OCI-LY7 (cell line): ENCODE measurements around the gene GLDN. TPM values are rescaled to one million over a fixed set of nuclear protein-coding genes. Genes with fewer than 3 reads are reported as not detected.

Source experiments
- BruUV-seq: library from RNA; stranded (reverse); fragments of 400-500 nt; replicated peaks from 2 replicates; lab custom pipeline; 2021; lab: Mats Ljungman, UMichigan
- CTCF ChIA-PET: fragments of 300-600 bp; sonication (Branson Sonifier 250); formaldehyde crosslinking; loops from one replicate; lab custom pipeline; 2022; ENCODE audit warnings: antibody characterized with exemption; ENCODE audit not compliant: unreplicated experiment; lab: Charles Lee
- POLR2A ChIA-PET: fragments of 300-600 bp; sonication (Branson Sonifier 250); formaldehyde crosslinking; loops from one replicate; lab custom pipeline; 2022; ENCODE audit warnings: antibody characterized with exemption; lab: Charles Lee
- DNase-seq: peaks from one replicate; pipeline ENCODE4 v3.0.0-alpha.2; 2015; ENCODE audit warnings: low spot score
- H2AFZ ChIP-seq: fragments of 200-600 bp; sonication (generic), shearing (Covaris generic); 2 replicates; pipeline ENCODE4 v1.6.1; 2014; ENCODE audit warnings: mild to moderate bottlenecking, antibody characterized with exemption, low read length, moderate library complexity
- H3K27ac ChIP-seq: fragments of 200-600 bp; sonication (generic); 2 replicates; pipeline ENCODE4 v1.5.1; 2014; ENCODE audit warnings: mixed run types, low read depth, mild to moderate bottlenecking, moderate library complexity, low read length, inconsistent platforms; ENCODE audit not compliant: poor library complexity, severe bottlenecking
- H3K36me3 ChIP-seq: fragments of 200-600 bp; sonication (generic); 2 replicates; pipeline ENCODE4 v1.6.1; 2014; ENCODE audit warnings: mild to moderate bottlenecking, antibody characterized with exemption, low read length, moderate library complexity, mixed read lengths; ENCODE audit not compliant: insufficient read depth
- H3K4me1 ChIP-seq: fragments of 200-600 bp; sonication (generic); 2 replicates; pipeline ENCODE4 v1.5.1; 2014; ENCODE audit warnings: mild to moderate bottlenecking, low read length; ENCODE audit not compliant: insufficient read depth, poor library complexity, severe bottlenecking
- H3K4me2 ChIP-seq: fragments of 200-600 bp; sonication (generic); 2 replicates; pipeline ENCODE4 v1.6.1; 2014; ENCODE audit warnings: mild to moderate bottlenecking, low read length
- H3K4me3 ChIP-seq: fragments of 200-600 bp; sonication (generic); 2 replicates; pipeline ENCODE4 v1.5.1; 2014; ENCODE audit warnings: mild to moderate bottlenecking, low read depth, low read length; ENCODE audit not compliant: poor library complexity, severe bottlenecking
- H3K79me2 ChIP-seq: fragments of 200-600 bp; sonication (generic); 2 replicates; pipeline ENCODE4 v1.6.1; 2016; ENCODE audit warnings: low read depth, mild to moderate bottlenecking, low read length, moderate library complexity, mixed read lengths; ENCODE audit not compliant: insufficient read depth
- H3K9me2 ChIP-seq: fragments of 200-600 bp; sonication (generic); 2 replicates; pipeline ENCODE4 v1.6.1; 2016; ENCODE audit warnings: mild to moderate bottlenecking, low read length, mixed read lengths; ENCODE audit not compliant: insufficient read depth
- H3K9me3 ChIP-seq: fragments of 200-600 bp; sonication (generic); 2 replicates; pipeline ENCODE4 v1.6.1; 2014; ENCODE audit warnings: mild to moderate bottlenecking, mixed run types, low read length, mixed read lengths
- H4K20me1 ChIP-seq: fragments of 200-600 bp; sonication (generic); 2 replicates; pipeline ENCODE4 v1.6.1; 2014; ENCODE audit warnings: mild to moderate bottlenecking, antibody characterized with exemption, low read length, moderate library complexity, mixed read lengths; ENCODE audit not compliant: insufficient read depth
- CTCF ChIP-seq: fragments of 200-600 bp; sonication (generic); conservative IDR thresholded peaks from 2 replicates; pipeline ENCODE4 v1.5.1; 2014; ENCODE audit warnings: mild to moderate bottlenecking, antibody characterized with exemption, low read length, moderate library complexity, mixed read lengths
- EZH2phosphoT487 ChIP-seq: fragments of 200-600 bp; sonication (generic); IDR thresholded peaks from 2 replicates; pipeline ENCODE4 v1.6.1; 2018; ENCODE audit warnings: low read depth, borderline replicate concordance, mild to moderate bottlenecking, mixed run types, antibody characterized with exemption, low read length, moderate library complexity, mixed read lengths
- intact Hi-C: fragments of 100-400 bp; cut with micrococcal nuclease; formaldehyde crosslinking; loops from one replicate; pipeline ENCODE4 v1.10.0; 2022; ENCODE audit not compliant: unreplicated experiment
- total RNA-seq, 2 experiments: library from RNA; depleted of rRNA in 1 of 2; stranded (reverse); fragments of >200 nt in 1 of 2; shearing (Covaris generic) in 1 of 2; gene quantifications; 2 replicates each; pipeline ENCODE4 v1.2.3, GENCODE V29; 2014 to 2022

GLDN gene
- total RNA-seq, 2 experiments from 2014 or later: not detected

- Histone ChIP-seq H3K27ac (no peak overlapping the region), H3K36me3 (no peaks in the 10 kb centered on the region), H4K20me1 (no peaks in the 10 kb centered on the region), H3K9me2 (no peaks in the 10 kb centered on the region), H3K4me1 (no peaks in the 10 kb centered on the region), H3K79me2 (no peaks in the 10 kb centered on the region), H3K4me3 (no peak overlapping the region), H2AFZ (no peak overlapping the region), H3K9me3 (no peaks in the 10 kb centered on the region), H3K4me2 (no peak overlapping the region)
- POLR2A ChIA-PET: no interaction called here
- TF ChIP-seq CTCF (no peak), EZH2phosphoT487 (no peak)
- BruUV-seq: no TSS peak
- DNase-seq: no peak
- intact Hi-C loops: no loop called here
- CTCF ChIA-PET: no interaction called here
Measured at GRCh38 chr15:51365417-51365816, 24.0 kb downstream of the GLDN start.

GRCh38 chr15:51366071-51366470, 24.6 kb downstream of the GLDN start:
- CTCF ChIA-PET: no interaction called here
- no TSS peak for BruUV-seq

More at GRCh38 chr15:51366071-51366470, 24.6 kb downstream of the GLDN start:
- H3K36me3 ChIP-seq: no peaks in the 10 kb centered on the region
- H4K20me1 ChIP-seq: no peaks in the 10 kb centered on the region
- H2AFZ ChIP-seq: no peak overlapping the region
- no peak overlapping the region for H3K27ac ChIP-seq
- intact Hi-C loops: no loop called here
- no peaks in the 10 kb centered on the region for H3K9me2 ChIP-seq
- H3K79me2 ChIP-seq: no peaks in the 10 kb centered on the region
- H3K4me3 ChIP-seq: no peak overlapping the region
- POLR2A ChIA-PET: no interaction called here
- DNase-seq: no peak
- TF ChIP-seq EZH2phosphoT487 (no peak), CTCF (no peak)
- H3K9me3 ChIP-seq: no peaks in the 10 kb centered on the region
- H3K4me2 ChIP-seq: no peak overlapping the region
- no peaks in the 10 kb centered on the region for H3K4me1 ChIP-seq
